ENCODE data around the gene CHEK1. TPM values are rescaled to one million over a fixed set of nuclear protein-coding genes. Genes with fewer than 3 reads are reported as not detected.
"Not testable (repeated sequence)": the region's sequence is repeated elsewhere in the genome, so short reads cannot be mapped to it uniquely, and the experiment has no call there.

Gene CHEK1
- polyA plus RNA-seq (2013, experiment 1 of 2): 84.7 TPM
- polyA plus RNA-seq (2013, experiment 2 of 2): 83.7 TPM

DNA sequence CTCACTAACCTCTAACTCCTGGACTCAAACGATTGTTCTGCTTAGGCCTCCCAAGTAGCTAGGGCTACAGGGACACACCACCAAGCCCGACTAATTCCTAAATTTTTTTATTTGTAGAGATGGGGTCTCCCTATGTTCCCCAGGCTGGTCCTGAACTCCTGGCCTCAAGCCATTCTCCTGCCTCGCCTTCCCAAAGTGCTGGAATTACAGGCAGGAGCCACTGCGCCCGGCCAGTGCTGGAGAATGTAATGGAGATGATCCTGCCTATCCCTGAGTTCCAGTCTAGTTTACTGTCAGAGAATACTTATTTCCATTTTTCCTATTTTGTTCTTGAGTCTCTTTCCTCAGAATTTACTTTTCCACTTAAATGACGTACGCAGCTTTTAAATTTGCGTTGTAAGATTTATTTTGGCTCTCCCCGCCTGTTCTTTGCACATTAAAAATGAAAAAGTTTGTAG, at the start of gene CHEK1:
Gene CHEK1, plus strand, starts transcription at position 408 of the 458 bp plus-strand sequence. CDS start 1,606 bp downstream, outside the sequence.
- peaks cover 10% of the 10 kb centered on the region for H3K79me2 ChIP-seq (ENCODE audit: control insufficient read depth, insufficient read depth, low read length)
- H3K27me3 ChIP-seq (ENCODE audit: insufficient read depth, low read length, poor library complexity): no peaks in the 10 kb centered on the region
- peaks cover 3% of the 10 kb centered on the region for H3K36me3 ChIP-seq (ENCODE audit: control insufficient read depth, insufficient read depth, low read length)
- H3K18ac ChIP-seq (ENCODE audit: low read length): peak within 1 kb of the TSS; percentile 34
- peak within 1 kb of the TSS; percentile 98 for H3K56ac ChIP-seq (ENCODE audit: low read length)
- peak within 1 kb of the TSS; percentile 22 for H3K4ac ChIP-seq (ENCODE audit: low read depth, low read length)
- H2AK5ac ChIP-seq (ENCODE audit: low read length): no peak within 1 kb of the TSS
- no peak within 1 kb of the TSS for H3K23ac ChIP-seq (ENCODE audit: low read length)
- H3K27ac ChIP-seq (ENCODE audit: low read depth, low read length): peak within 1 kb of the TSS; percentile 98
- H2BK120ac ChIP-seq (ENCODE audit: low read depth, low read length): peak within 1 kb of the TSS; percentile 23
- no CpG with 5 or more reads among the region's 9 CpGs for WGBS (ENCODE audit: extremely low coverage, insufficient coverage, low lambda C conversion rate)
- H2BK5ac ChIP-seq (ENCODE audit: low read length): peak within 1 kb of the TSS; percentile 73
- H4K5ac ChIP-seq (ENCODE audit: low read length): no peak within 1 kb of the TSS
- no peak within 1 kb of the TSS for H2BK15ac ChIP-seq (replicated peaks; ENCODE audit: low read depth)
- H3K4me1 ChIP-seq (ENCODE audit: control insufficient read depth, low read depth, low read length): no peaks in the 10 kb centered on the region
- H3K9ac ChIP-seq (ENCODE audit: low read length): peak within 1 kb of the TSS; percentile 91
- H3K79me1 ChIP-seq (ENCODE audit: low read length): peaks cover 3% of the 10 kb centered on the region
- peak; percentile 10 for DNase-seq
- peak within 1 kb of the TSS; percentile 79 for H3K4me2 ChIP-seq (ENCODE audit: low read length)
- peak within 1 kb of the TSS; percentile 79 for H3K4me3 ChIP-seq (ENCODE audit: low read length)
- H4K8ac ChIP-seq (ENCODE audit: low read depth, low read length): no peak within 1 kb of the TSS

DNA sequence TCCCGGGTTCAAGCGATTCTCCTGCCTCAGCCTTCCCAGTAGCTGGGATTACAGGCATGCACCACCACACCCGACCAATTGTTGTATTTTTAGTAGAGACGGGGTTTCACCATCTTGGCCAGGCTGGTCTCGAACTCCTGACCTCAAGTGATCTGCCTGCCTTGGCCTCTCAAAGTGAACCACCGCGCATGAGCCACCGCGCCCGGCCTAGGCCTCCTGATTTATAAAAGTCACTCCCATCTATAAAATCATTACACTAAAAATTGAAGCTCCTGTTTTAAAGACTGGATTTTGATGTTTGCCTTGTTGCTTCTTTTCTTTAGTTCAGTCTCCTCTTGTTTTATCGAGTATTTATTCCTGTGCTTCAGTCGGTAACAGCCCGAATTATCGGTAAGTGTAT, 47.8 kb upstream of the CHEK1 start:
- not testable (repeated sequence) for H2BK120ac ChIP-seq (ENCODE audit: low read depth, low read length); H3K27ac ChIP-seq (ENCODE audit: low read depth, low read length); H3K18ac ChIP-seq (ENCODE audit: low read length); H3K9ac ChIP-seq (ENCODE audit: low read length); H3K79me2 ChIP-seq (ENCODE audit: control insufficient read depth, insufficient read depth, low read length); H2BK15ac ChIP-seq (replicated peaks; ENCODE audit: low read depth); H3K56ac ChIP-seq (ENCODE audit: low read length); H3K4ac ChIP-seq (ENCODE audit: low read depth, low read length); H3K23ac ChIP-seq (ENCODE audit: low read length); H3K4me1 ChIP-seq (ENCODE audit: control insufficient read depth, low read depth, low read length); DNase-seq; H3K4me3 ChIP-seq (ENCODE audit: low read length); H3K27me3 ChIP-seq (ENCODE audit: insufficient read depth, low read length, poor library complexity); H3K4me2 ChIP-seq (ENCODE audit: low read length); H2BK5ac ChIP-seq (ENCODE audit: low read length); H4K8ac ChIP-seq (ENCODE audit: low read depth, low read length); H2AK5ac ChIP-seq (ENCODE audit: low read length); H3K79me1 ChIP-seq (ENCODE audit: low read length); H4K5ac ChIP-seq (ENCODE audit: low read length)
- H3K36me3 ChIP-seq (ENCODE audit: control insufficient read depth, insufficient read depth, low read length): peaks cover 19% of the 10 kb centered on the region
- no CpG with 5 or more reads among the region's 14 CpGs for WGBS (ENCODE audit: extremely low coverage, insufficient coverage, low lambda C conversion rate)

DNA sequence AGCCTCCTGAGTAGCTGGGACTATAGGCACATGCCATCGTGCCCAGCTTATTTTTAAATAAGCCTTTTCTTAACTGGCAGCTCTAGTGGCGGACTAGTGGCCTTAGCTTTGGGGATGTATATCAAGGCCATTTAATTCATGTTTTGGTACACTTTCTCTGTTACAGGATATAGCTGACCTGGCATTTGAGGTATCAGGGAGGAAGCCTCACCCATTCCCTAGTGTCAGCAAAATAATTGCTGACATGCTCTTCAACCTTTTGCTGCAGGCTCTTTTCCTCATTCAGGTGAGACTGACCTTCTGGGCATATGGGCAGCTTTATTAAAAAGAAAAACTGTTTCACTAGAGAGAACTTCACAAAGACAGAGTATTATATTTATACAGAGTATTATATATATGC, 46.2 kb upstream of the CHEK1 start:
- Histone ChIP-seq H3K18ac (ENCODE audit: low read length) (no peak overlapping the region), H3K4me1 (ENCODE audit: control insufficient read depth, low read depth, low read length) (no peaks in the 10 kb centered on the region), H4K8ac (ENCODE audit: low read depth, low read length) (no peak overlapping the region), H3K23ac (ENCODE audit: low read length) (no peak overlapping the region), H2AK5ac (ENCODE audit: low read length) (no peak overlapping the region), H3K27ac (ENCODE audit: low read depth, low read length) (no peak overlapping the region), H3K4ac (ENCODE audit: low read depth, low read length) (no peak overlapping the region), H4K5ac (ENCODE audit: low read length) (no peak overlapping the region), H3K79me2 (ENCODE audit: control insufficient read depth, insufficient read depth, low read length) (no peaks in the 10 kb centered on the region), H2BK5ac (ENCODE audit: low read length) (no peak overlapping the region), H3K56ac (ENCODE audit: low read length) (no peak overlapping the region), H3K4me2 (ENCODE audit: low read length) (no peak overlapping the region), H3K36me3 (ENCODE audit: control insufficient read depth, insufficient read depth, low read length) (peaks cover 19% of the 10 kb centered on the region), H3K9ac (ENCODE audit: low read length) (no peak overlapping the region), H3K27me3 (ENCODE audit: insufficient read depth, low read length, poor library complexity) (no peaks in the 10 kb centered on the region), H2BK120ac (ENCODE audit: low read depth, low read length) (no peak overlapping the region), H2BK15ac (replicated peaks; ENCODE audit: low read depth) (no peak overlapping the region), H3K79me1 (ENCODE audit: low read length) (no peaks in the 10 kb centered on the region), H3K4me3 (ENCODE audit: low read length) (no peak overlapping the region)
- WGBS (ENCODE audit: extremely low coverage, insufficient coverage, low lambda C conversion rate): no CpG with 5 or more reads among the region's 2 CpGs
- DNase-seq: no peak

DNA sequence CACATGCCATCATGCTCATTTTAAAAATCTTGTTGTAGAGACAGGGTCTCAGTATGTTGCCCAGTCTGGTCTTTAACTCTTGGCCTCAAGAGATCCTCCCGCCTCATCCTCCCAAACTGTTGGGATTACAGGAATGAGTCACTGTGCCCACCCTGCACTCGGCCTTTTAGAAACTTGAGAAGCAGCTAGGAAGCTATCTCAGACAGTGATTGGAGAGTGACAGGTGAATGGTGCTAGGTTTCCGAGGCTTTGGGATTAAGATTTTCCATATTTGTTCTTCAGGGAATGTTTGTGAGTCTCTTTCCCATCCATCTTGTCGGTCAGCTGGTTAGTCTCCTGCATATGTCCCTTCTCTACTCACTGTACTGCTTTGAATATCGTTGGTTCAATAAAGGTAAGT, 45.2 kb upstream of the CHEK1 start:
- no peak overlapping the region for H4K5ac ChIP-seq (ENCODE audit: low read length)
- H2AK5ac ChIP-seq (ENCODE audit: low read length): no peak overlapping the region
- H3K36me3 ChIP-seq (ENCODE audit: control insufficient read depth, insufficient read depth, low read length): peaks cover 20% of the 10 kb centered on the region
- no peak overlapping the region for H3K56ac ChIP-seq (ENCODE audit: low read length)
- no peak overlapping the region for H2BK15ac ChIP-seq (replicated peaks; ENCODE audit: low read depth)
- H3K4ac ChIP-seq (ENCODE audit: low read depth, low read length): no peak overlapping the region
- H3K18ac ChIP-seq (ENCODE audit: low read length): no peak overlapping the region
- H3K4me2 ChIP-seq (ENCODE audit: low read length): no peak overlapping the region
- no peak overlapping the region for H2BK5ac ChIP-seq (ENCODE audit: low read length)
- H3K27ac ChIP-seq (ENCODE audit: low read depth, low read length): no peak overlapping the region
- no peak overlapping the region for H3K9ac ChIP-seq (ENCODE audit: low read length)
- no peak overlapping the region for H3K4me3 ChIP-seq (ENCODE audit: low read length)
- no peak for DNase-seq
- no CpG with 5 or more reads among the region's 5 CpGs for WGBS (ENCODE audit: extremely low coverage, insufficient coverage, low lambda C conversion rate)
- H4K8ac ChIP-seq (ENCODE audit: low read depth, low read length): no peak overlapping the region
- no peaks in the 10 kb centered on the region for H3K27me3 ChIP-seq (ENCODE audit: insufficient read depth, low read length, poor library complexity)
- H3K23ac ChIP-seq (ENCODE audit: low read length): no peak overlapping the region
- no peaks in the 10 kb centered on the region for H3K79me1 ChIP-seq (ENCODE audit: low read length)
- H3K79me2 ChIP-seq (ENCODE audit: control insufficient read depth, insufficient read depth, low read length): no peaks in the 10 kb centered on the region
- no peak overlapping the region for H2BK120ac ChIP-seq (ENCODE audit: low read depth, low read length)
- no peaks in the 10 kb centered on the region for H3K4me1 ChIP-seq (ENCODE audit: control insufficient read depth, low read depth, low read length)

DNA sequence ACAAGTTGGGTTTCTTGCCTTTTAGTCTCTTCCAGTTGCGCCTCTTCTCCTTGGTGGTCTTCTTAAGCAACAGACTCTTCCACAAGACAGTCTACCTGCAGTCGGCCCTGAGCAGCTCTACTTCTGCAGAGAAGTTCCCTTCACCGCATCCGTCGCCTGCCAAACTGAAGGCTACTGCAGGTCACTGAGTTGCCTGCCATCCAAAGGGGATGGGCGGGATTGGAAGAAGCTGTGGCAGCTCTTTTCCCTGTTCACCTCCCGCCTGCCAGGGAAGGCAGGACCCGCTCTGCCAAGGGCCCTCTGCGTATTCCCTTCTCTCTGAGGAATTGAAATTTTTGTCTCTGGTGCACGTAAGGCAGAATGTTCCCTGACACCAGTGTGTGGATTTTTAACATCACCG, 41.5 kb upstream of the CHEK1 start:
- Histone ChIP-seq H3K23ac (ENCODE audit: low read length) (no peak overlapping the region), H2BK5ac (ENCODE audit: low read length) (no peak overlapping the region), H3K79me1 (ENCODE audit: low read length) (no peaks in the 10 kb centered on the region), H3K4me2 (ENCODE audit: low read length) (no peak overlapping the region), H3K18ac (ENCODE audit: low read length) (no peak overlapping the region), H2BK120ac (ENCODE audit: low read depth, low read length) (no peak overlapping the region), H3K9ac (ENCODE audit: low read length) (no peak overlapping the region), H4K5ac (ENCODE audit: low read length) (no peak overlapping the region), H3K4me3 (ENCODE audit: low read length) (no peak overlapping the region), H3K4me1 (ENCODE audit: control insufficient read depth, low read depth, low read length) (no peaks in the 10 kb centered on the region), H3K56ac (ENCODE audit: low read length) (no peak overlapping the region), H3K27ac (ENCODE audit: low read depth, low read length) (no peak overlapping the region), H2AK5ac (ENCODE audit: low read length) (no peak overlapping the region), H2BK15ac (replicated peaks; ENCODE audit: low read depth) (no peak overlapping the region), H3K4ac (ENCODE audit: low read depth, low read length) (no peak overlapping the region), H3K79me2 (ENCODE audit: control insufficient read depth, insufficient read depth, low read length) (no peaks in the 10 kb centered on the region), H4K8ac (ENCODE audit: low read depth, low read length) (no peak overlapping the region), H3K36me3 (ENCODE audit: control insufficient read depth, insufficient read depth, low read length) (peaks cover 10% of the 10 kb centered on the region), H3K27me3 (ENCODE audit: insufficient read depth, low read length, poor library complexity) (no peaks in the 10 kb centered on the region)
- WGBS (ENCODE audit: extremely low coverage, insufficient coverage, low lambda C conversion rate): no CpG with 5 or more reads among the region's 11 CpGs
- no peak for DNase-seq

DNA sequence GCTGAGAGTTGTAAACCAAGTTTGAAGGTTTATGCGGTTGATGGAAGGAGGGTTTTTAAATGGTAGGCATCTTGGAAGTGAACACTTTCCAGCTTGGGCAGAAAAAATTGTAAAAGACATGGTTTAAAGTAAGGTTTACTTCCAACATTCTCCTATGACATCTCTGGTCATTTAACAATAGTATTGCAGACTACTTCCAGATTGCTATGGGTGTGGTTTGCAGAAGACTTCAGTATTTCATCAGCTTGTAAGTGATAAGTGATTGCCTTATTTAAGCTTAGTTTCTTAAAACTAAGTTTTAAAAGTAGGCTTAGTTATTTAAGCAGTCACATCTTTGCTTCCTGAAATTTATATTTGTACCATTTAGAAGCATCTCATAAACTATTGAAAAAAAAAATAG, 39.5 kb upstream of the CHEK1 start:
- no peak for DNase-seq
- no peak overlapping the region for H3K4me2 ChIP-seq (ENCODE audit: low read length)
- H3K27ac ChIP-seq (ENCODE audit: low read depth, low read length): no peak overlapping the region
- no peak overlapping the region for H2BK120ac ChIP-seq (ENCODE audit: low read depth, low read length)
- H3K56ac ChIP-seq (ENCODE audit: low read length): no peak overlapping the region
- no peak overlapping the region for H2BK15ac ChIP-seq (replicated peaks; ENCODE audit: low read depth)
- peaks cover 1% of the 10 kb centered on the region for H3K36me3 ChIP-seq (ENCODE audit: control insufficient read depth, insufficient read depth, low read length)
- no peak overlapping the region for H3K9ac ChIP-seq (ENCODE audit: low read length)
- no peak overlapping the region for H3K4me3 ChIP-seq (ENCODE audit: low read length)
- no peak overlapping the region for H4K5ac ChIP-seq (ENCODE audit: low read length)
- H3K79me1 ChIP-seq (ENCODE audit: low read length): no peaks in the 10 kb centered on the region
- no peak overlapping the region for H3K18ac ChIP-seq (ENCODE audit: low read length)
- no peak overlapping the region for H3K4ac ChIP-seq (ENCODE audit: low read depth, low read length)
- H2BK5ac ChIP-seq (ENCODE audit: low read length): no peak overlapping the region
- no peak overlapping the region for H2AK5ac ChIP-seq (ENCODE audit: low read length)
- H3K4me1 ChIP-seq (ENCODE audit: control insufficient read depth, low read depth, low read length): no peaks in the 10 kb centered on the region
- 100% methylated on average over 1 of the region's 1 CpG for WGBS (ENCODE audit: extremely low coverage, insufficient coverage, low lambda C conversion rate)
- no peaks in the 10 kb centered on the region for H3K79me2 ChIP-seq (ENCODE audit: control insufficient read depth, insufficient read depth, low read length)
- no peak overlapping the region for H4K8ac ChIP-seq (ENCODE audit: low read depth, low read length)
- no peak overlapping the region for H3K23ac ChIP-seq (ENCODE audit: low read length)
- no peaks in the 10 kb centered on the region for H3K27me3 ChIP-seq (ENCODE audit: insufficient read depth, low read length, poor library complexity)

Data from mesendoderm (in vitro differentiated cells).